ENCODE data around the gene TNFSF8. TPM values are rescaled to one million over a fixed set of nuclear protein-coding genes. Genes with fewer than 3 reads are reported as not detected.

TNFSF8 gene
- total RNA-seq, 1 donor from 2014 or later = 0.19 TPM

GRCh38 chr9:114947058-114947457 is 16.7 kb upstream of the TNFSF8 start:
- TF ChIP-seq CTCF (conservative IDR thresholded peaks at IDR 0.05) = no peak
- no peaks in the 10 kb centered on the region for H3K36me3 Mint-ChIP-seq
- H3K9me3 Mint-ChIP-seq = no peaks in the 10 kb centered on the region
- DNase-seq (ENCODE audit: extremely low spot score, unreplicated experiment) = no peak
- peaks cover 10% of the 10 kb centered on the region for H3K27me3 Mint-ChIP-seq
- H3K4me1 Mint-ChIP-seq (ENCODE audit: unreplicated experiment) = no peaks in the 10 kb centered on the region
- H3K27ac Mint-ChIP-seq = no peak overlapping the region
- no peak overlapping the region for H3K4me3 Mint-ChIP-seq

- Mint-ChIP-seq H3K36me3 (no peaks in the 10 kb centered on the region), H3K27me3 (peaks cover 3% of the 10 kb centered on the region), H3K27ac (no peak overlapping the region), H3K4me3 (no peak overlapping the region), H3K4me1 (ENCODE audit: unreplicated experiment) (no peaks in the 10 kb centered on the region), H3K9me3 (no peaks in the 10 kb centered on the region)
- no peak for DNase-seq (ENCODE audit: extremely low spot score, unreplicated experiment)
- no peak for TF ChIP-seq CTCF (conservative IDR thresholded peaks at IDR 0.05)
Observed at GRCh38 chr9:114945616-114946412, 15.4 kb upstream of the TNFSF8 start.

- Mint-ChIP-seq H3K4me1 (ENCODE audit: unreplicated experiment) (peaks cover 7% of the 10 kb centered on the region), H3K4me3 (no peak overlapping the region), H3K27ac (no peak overlapping the region), H3K27me3 (no peaks in the 10 kb centered on the region), H3K36me3 (no peaks in the 10 kb centered on the region), H3K9me3 (no peaks in the 10 kb centered on the region)
- DNase-seq (ENCODE audit: extremely low spot score, unreplicated experiment) = no peak
- no peak for TF ChIP-seq CTCF (conservative IDR thresholded peaks at IDR 0.05)
Observed at GRCh38 chr9:114941376-114941775, 11.0 kb upstream of the TNFSF8 start.

- DNase-seq (ENCODE audit: extremely low spot score, unreplicated experiment) = no peak
- no peak overlapping the region for H3K4me3 Mint-ChIP-seq
- H3K36me3 Mint-ChIP-seq = no peaks in the 10 kb centered on the region
- H3K27ac Mint-ChIP-seq = no peak overlapping the region
- no peaks in the 10 kb centered on the region for H3K27me3 Mint-ChIP-seq
- no peaks in the 10 kb centered on the region for H3K9me3 Mint-ChIP-seq
- no peak for TF ChIP-seq CTCF (conservative IDR thresholded peaks at IDR 0.05)
- peaks cover 7% of the 10 kb centered on the region for H3K4me1 Mint-ChIP-seq (ENCODE audit: unreplicated experiment)
Observed at GRCh38 chr9:114938687-114939575, 8.5 kb upstream of the TNFSF8 start.

GRCh38 chr9:114937516-114937915 is 7.1 kb upstream of the TNFSF8 start:
- no peaks in the 10 kb centered on the region for H3K36me3 Mint-ChIP-seq
- peaks cover 3% of the 10 kb centered on the region for H3K27me3 Mint-ChIP-seq
- peaks cover 7% of the 10 kb centered on the region for H3K4me1 Mint-ChIP-seq (ENCODE audit: unreplicated experiment)
- TF ChIP-seq CTCF (conservative IDR thresholded peaks at IDR 0.05) = no peak
- no peak for DNase-seq (ENCODE audit: extremely low spot score, unreplicated experiment)
- no peaks in the 10 kb centered on the region for H3K9me3 Mint-ChIP-seq
- H3K27ac Mint-ChIP-seq = no peak overlapping the region
- no peak overlapping the region for H3K4me3 Mint-ChIP-seq
